ENCODE measurements around the gene TCP11. TPM values are rescaled to one million over a fixed set of nuclear protein-coding genes. Genes with fewer than 3 reads are reported as not detected.

The TCP11 gene
- total and polyA plus RNA-seq, 5 experiments from 2014 or later, result not detected

- H3K9me3 Mint-ChIP-seq, result no peaks in the 10 kb centered on the region
- H3K27me3 Mint-ChIP-seq, result peaks cover 6 to 27% (median 16%) of the 10 kb centered on the region in 5 donors
- peaks cover 0 to 2% (median 0%) of the 10 kb centered on the region in 4 donors for H3K4me1 Mint-ChIP-seq
- ATAC-seq, result no peak
- no peak overlapping the region for H3K27ac Mint-ChIP-seq
- no peaks in the 10 kb centered on the region for H3K36me3 Mint-ChIP-seq
- POLR2A ChIA-PET, result no interaction called here
- no peak for DNase-seq
- H3K4me3 Mint-ChIP-seq, result no peak overlapping the region
These were observed 38.0 kb upstream of the TCP11 start for GRCh38 chr6:35178932-35179832.

- no peak overlapping the region for H3K27ac Mint-ChIP-seq
- H3K36me3 Mint-ChIP-seq, result no peaks in the 10 kb centered on the region
- H3K27me3 Mint-ChIP-seq, result peaks cover 2 to 15% (median 11%) of the 10 kb centered on the region in 5 donors
- no peak overlapping the region for H3K4me3 Mint-ChIP-seq
- DNase-seq (no peak), ATAC-seq (no peak)
- POLR2A ChIA-PET, result no interaction called here
- peaks cover 0 to 7% (median 0%) of the 10 kb centered on the region in 4 donors for H3K4me1 Mint-ChIP-seq
- no peaks in the 10 kb centered on the region for H3K9me3 Mint-ChIP-seq
These were observed 36.9 kb upstream of the TCP11 start for GRCh38 chr6:35178012-35178411.

DNA sequence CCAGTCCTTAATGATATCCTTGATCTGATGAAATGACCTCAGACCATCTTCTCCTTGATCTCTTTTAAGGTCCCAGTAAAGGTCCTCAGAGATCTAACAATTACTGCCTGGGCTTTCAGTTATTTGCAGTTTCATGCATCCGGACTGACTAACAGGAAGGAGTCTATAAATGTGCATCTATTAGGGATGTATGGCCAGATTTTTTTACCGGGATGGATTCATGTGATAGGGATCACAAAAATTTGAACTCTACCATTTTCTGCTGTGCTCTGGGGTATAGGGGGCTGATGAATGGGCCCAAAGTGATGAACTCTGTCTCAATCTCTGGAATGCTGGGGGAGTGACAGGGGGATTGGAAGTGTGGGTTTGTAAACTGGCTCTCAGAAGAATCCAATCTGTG lies 36.5 kb upstream of the TCP11 start:
- Mint-ChIP-seq H3K27ac (no peak overlapping the region), H3K9me3 (no peaks in the 10 kb centered on the region), H3K27me3 (peaks cover 0 to 15% (median 10%) of the 10 kb centered on the region in 5 donors), H3K4me3 (no peak overlapping the region), H3K4me1 (peaks cover 0 to 5% (median 0%) of the 10 kb centered on the region in 4 donors), H3K36me3 (no peaks in the 10 kb centered on the region)
- DNase-seq (no peak), ATAC-seq (no peak)
- POLR2A ChIA-PET, result no interaction called here

DNA sequence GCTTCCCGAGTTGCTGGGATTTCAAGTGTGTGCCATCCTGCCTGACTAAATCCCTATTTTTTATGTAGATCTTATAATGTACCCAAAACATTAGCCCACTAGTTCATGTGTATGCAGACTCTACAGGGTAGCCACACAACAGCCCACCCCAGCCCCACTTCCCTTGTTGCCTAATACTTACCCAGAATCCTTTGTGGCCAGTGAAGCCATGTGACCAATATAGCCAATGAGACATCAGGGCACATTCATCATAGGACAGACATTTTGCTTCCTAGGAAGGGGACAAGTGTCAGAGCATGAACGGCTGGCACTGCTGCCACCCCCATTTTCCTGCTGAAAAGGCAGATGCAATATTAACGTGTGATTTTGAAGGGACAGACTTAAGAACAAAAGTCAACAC lies 36.0 kb upstream of the TCP11 start:
- Mint-ChIP-seq H3K4me3 (no peak overlapping the region), H3K27me3 (peaks cover 0 to 16% (median 9%) of the 10 kb centered on the region in 5 donors), H3K27ac (no peak overlapping the region), H3K36me3 (no peaks in the 10 kb centered on the region), H3K4me1 (peaks cover 0 to 5% (median 0%) of the 10 kb centered on the region in 4 donors), H3K9me3 (no peaks in the 10 kb centered on the region)
- ATAC-seq, result no peak
- POLR2A ChIA-PET, result no interaction called here
- no peak for DNase-seq

GRCh38 chr6:35176301-35177024 lies 35.3 kb upstream of the TCP11 start:
- peaks cover 0 to 16% (median 9%) of the 10 kb centered on the region in 5 donors for H3K27me3 Mint-ChIP-seq
- H3K36me3 Mint-ChIP-seq, result no peaks in the 10 kb centered on the region
- POLR2A ChIA-PET, result no interaction called here
- no peaks in the 10 kb centered on the region for H3K9me3 Mint-ChIP-seq
- H3K4me3 Mint-ChIP-seq, result no peak overlapping the region
- no peak overlapping the region for H3K27ac Mint-ChIP-seq
- no peak for ATAC-seq
- H3K4me1 Mint-ChIP-seq, result peaks cover 0 to 5% (median 0%) of the 10 kb centered on the region in 4 donors
- DNase-seq, result no peak

GRCh38 chr6:35174501-35174900 lies 33.4 kb upstream of the TCP11 start:
- no peak overlapping the region for H3K4me3 Mint-ChIP-seq
- ATAC-seq, result no peak
- POLR2A ChIA-PET, result no interaction called here

GRCh38 chr6:35174088-35174434 lies 32.9 kb upstream of the TCP11 start:
- Mint-ChIP-seq H3K4me3 (no peak overlapping the region), H3K27ac (no peak overlapping the region), H3K27me3 (peaks cover 0 to 19% (median 11%) of the 10 kb centered on the region in 5 donors), H3K4me1 (peaks cover 0 to 5% (median 0%) of the 10 kb centered on the region in 4 donors), H3K36me3 (no peaks in the 10 kb centered on the region), H3K9me3 (peaks cover 0 to 10% (median 0%) of the 10 kb centered on the region in 9 donors)
- DNase-seq (no peak), ATAC-seq (no peak)
- POLR2A ChIA-PET, result no interaction called here

More at GRCh38 chr6:35174501-35174900, 33.4 kb upstream of the TCP11 start:
- Mint-ChIP-seq H3K27ac (no peak overlapping the region), H3K36me3 (no peaks in the 10 kb centered on the region), H3K27me3 (peaks cover 0 to 19% (median 11%) of the 10 kb centered on the region in 5 donors), H3K9me3 (peaks cover 0 to 6% (median 0%) of the 10 kb centered on the region in 9 donors), H3K4me1 (peaks cover 0 to 5% (median 0%) of the 10 kb centered on the region in 4 donors)
- DNase-seq, result no peak

DNA sequence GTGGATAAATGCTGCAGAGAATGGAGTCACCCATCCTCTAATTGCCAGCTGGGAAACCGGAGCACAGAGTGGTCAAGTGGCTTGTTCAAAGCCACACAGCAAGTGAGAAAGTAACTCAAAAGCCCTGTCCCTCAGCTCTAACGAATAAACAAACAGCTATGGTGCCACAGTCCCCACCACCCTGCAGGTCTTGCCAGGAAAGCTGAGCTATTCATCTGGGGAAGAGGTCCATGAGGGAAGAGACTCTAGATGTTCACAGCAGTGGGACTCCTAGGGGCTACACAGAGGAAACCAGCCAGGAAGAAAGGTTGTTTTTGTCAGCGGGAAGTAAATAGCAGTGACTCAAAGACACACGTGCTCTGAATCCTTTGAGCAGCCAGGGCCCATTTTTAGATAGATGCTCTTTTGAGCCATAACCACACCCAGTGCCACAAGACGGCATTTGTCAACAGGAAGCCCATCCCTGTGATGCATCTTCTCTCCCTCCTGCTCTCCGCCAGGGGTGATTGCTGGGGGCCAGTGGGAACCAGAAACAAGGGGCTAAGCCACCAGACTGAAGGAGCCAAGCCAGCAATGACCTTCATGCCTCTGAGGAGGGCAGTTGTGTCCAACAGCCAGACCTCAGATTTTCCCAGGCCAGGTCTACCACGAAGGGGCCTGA lies 32.4 kb upstream of the TCP11 start:
- peaks cover 0 to 5% (median 0%) of the 10 kb centered on the region in 4 donors for H3K4me1 Mint-ChIP-seq
- H3K27me3 Mint-ChIP-seq, result peaks cover 0 to 19% (median 11%) of the 10 kb centered on the region in 5 donors
- H3K27ac Mint-ChIP-seq, result no peak overlapping the region
- H3K4me3 Mint-ChIP-seq, result no peak overlapping the region
- POLR2A ChIA-PET, result no interaction called here
- no peaks in the 10 kb centered on the region for H3K36me3 Mint-ChIP-seq
- peaks cover 0 to 11% (median 0%) of the 10 kb centered on the region in 9 donors for H3K9me3 Mint-ChIP-seq
- ATAC-seq (no peak), DNase-seq (no peak)

- no peak overlapping the region for H3K4me3 Mint-ChIP-seq
These were observed 31.9 kb upstream of the TCP11 start for GRCh38 chr6:35173044-35173426.

GRCh38 chr6:35170891-35171290 lies 29.8 kb upstream of the TCP11 start:
- ATAC-seq (no peak), DNase-seq (no peak)
- POLR2A ChIA-PET, result no interaction called here

More at GRCh38 chr6:35173044-35173426, 31.9 kb upstream of the TCP11 start:
- peaks cover 0 to 5% (median 0%) of the 10 kb centered on the region in 4 donors for H3K4me1 Mint-ChIP-seq
- peaks cover 0 to 11% (median 0%) of the 10 kb centered on the region in 9 donors for H3K9me3 Mint-ChIP-seq
- H3K36me3 Mint-ChIP-seq, result no peaks in the 10 kb centered on the region
- DNase-seq (no peak), ATAC-seq (no peak)
- H3K27me3 Mint-ChIP-seq, result peaks cover 0 to 19% (median 11%) of the 10 kb centered on the region in 5 donors
- POLR2A ChIA-PET, result no interaction called here
- no peak overlapping the region for H3K27ac Mint-ChIP-seq

GRCh38 chr6:35170166-35170565 lies 29.0 kb upstream of the TCP11 start:
- Mint-ChIP-seq H3K4me3 (no peak overlapping the region), H3K4me1 (peaks cover 0 to 5% (median 0%) of the 10 kb centered on the region in 4 donors), H3K9me3 (peaks cover 0 to 11% (median 0%) of the 10 kb centered on the region in 9 donors), H3K27ac (no peak overlapping the region), H3K36me3 (no peaks in the 10 kb centered on the region), H3K27me3 (peaks cover 0 to 16% (median 10%) of the 10 kb centered on the region in 5 donors)
- POLR2A ChIA-PET, result no interaction called here
- ATAC-seq, result no peak
- no peak for DNase-seq

More at GRCh38 chr6:35170891-35171290, 29.8 kb upstream of the TCP11 start:
- H3K36me3 Mint-ChIP-seq, result no peaks in the 10 kb centered on the region
- peaks cover 0 to 18% (median 10%) of the 10 kb centered on the region in 5 donors for H3K27me3 Mint-ChIP-seq
- peaks cover 0 to 11% (median 0%) of the 10 kb centered on the region in 9 donors for H3K9me3 Mint-ChIP-seq
- H3K4me1 Mint-ChIP-seq, result peaks cover 0 to 5% (median 0%) of the 10 kb centered on the region in 4 donors
- no peak overlapping the region for H3K4me3 Mint-ChIP-seq
- H3K27ac Mint-ChIP-seq, result peak overlapping the region in 2 of 10 donors; percentile 43 to 65

- Mint-ChIP-seq H3K27ac (no peak overlapping the region), H3K27me3 (peaks cover 3 to 23% (median 17%) of the 10 kb centered on the region in 5 donors), H3K36me3 (no peaks in the 10 kb centered on the region), H3K4me3 (no peak overlapping the region), H3K9me3 (peaks cover 0 to 11% (median 0%) of the 10 kb centered on the region in 9 donors), H3K4me1 (peaks cover 0 to 2% (median 0%) of the 10 kb centered on the region in 4 donors)
- ATAC-seq (no peak), DNase-seq (no peak)
- POLR2A ChIA-PET, result no interaction called here
These were observed 27.3 kb upstream of the TCP11 start for GRCh38 chr6:35168461-35168861.
